ENCODE measurements around the gene RGS14. TPM values are rescaled to one million over a fixed set of nuclear protein-coding genes. Genes with fewer than 3 reads are reported as not detected.

RGS14 gene
- total RNA-seq, 1 experiment from 2014 or later: 9.4 TPM

- ATAC-seq: peak; percentile 12
- Histone ChIP-seq H3K27me3 (ENCODE audit: insufficient read depth, low read length) (no peaks in the 10 kb centered on the region), H3K4me3 (replicated peaks in 1 of 2; ENCODE audit: low read depth in 1 of 2, low read length in 2 of 2) (peak overlapping the region; percentile 82 to 87), H3K9ac (ENCODE audit: low read length) (peak overlapping the region; percentile 87), H3K27ac (ENCODE audit: low read depth, low read length) (peak overlapping the region; percentile 82), H3K36me3 (ENCODE audit: control insufficient read depth in 1 of 2, insufficient read depth in 2 of 2, low read length in 2 of 2) (0 out of 4 replicates have a peak, but pooled peaks cover 0 to 5% of the 10 kb centered on the region in 2 experiments), H2AFZ (ENCODE audit: low read depth, low read length, poor library complexity, severe bottlenecking) (no peak overlapping the region), H3K79me2 (ENCODE audit: insufficient read depth, low read length) (no peaks in the 10 kb centered on the region; the same call in 1 of the 2 replicates), H4K20me1 (ENCODE audit: insufficient read depth) (no peaks in the 10 kb centered on the region), H3K4me1 (ENCODE audit: control insufficient read depth in 1 of 2, insufficient read depth in 2 of 2, low read length in 2 of 2) (peaks cover 18 to 45% of the 10 kb centered on the region in 2 experiments), H3K9me2 (ENCODE audit: insufficient read depth) (no peaks in the 10 kb centered on the region), H3K4me2 (ENCODE audit: low read length) (peak overlapping the region; percentile 79), H3K9me3 (ENCODE audit: control insufficient read depth in 1 of 2, insufficient read depth in 1 of 2, low read depth in 1 of 2, low read length in 2 of 2) (no peaks in the 10 kb centered on the region)
- TF ChIP-seq ELF1 (IDR thresholded peaks at IDR 0.05; ENCODE audit: borderline replicate concordance, low read depth): no peak
- TF ChIP-seq ZFX (IDR thresholded peaks at IDR 0.05): no peak
- no peak for TF ChIP-seq ZBTB33 (IDR thresholded peaks at IDR 0.05; ENCODE audit: extremely low read depth, insufficient replicate concordance, low read length)
- TF ChIP-seq SIN3A (IDR thresholded peaks at IDR 0.05; ENCODE audit: low read depth): no peak
- no peak for TF ChIP-seq YY1 (IDR thresholded peaks at IDR 0.05; ENCODE audit: extremely low read depth, insufficient replicate concordance, low read depth, low read length)
- TF ChIP-seq EGR1 (IDR thresholded peaks at IDR 0.05; ENCODE audit: low read depth): no peak
- TF ChIP-seq JUND (IDR thresholded peaks at IDR 0.05): no peak
- TF ChIP-seq CTCF (IDR thresholded peaks at IDR 0.05 in 2 of 3, conservative IDR thresholded peaks at IDR 0.05 in 1 of 3; ENCODE audit: borderline replicate concordance in 1 of 3, insufficient read depth in 1 of 3, low read depth in 2 of 3, low read length in 2 of 3): no peak
- ChIA-PET RAD21 (ENCODE audit: low non-redundant PET in 1 of 2, low total read pairs in 2 of 2, uncharacterized antibody in 2 of 2, unreplicated experiment in 2 of 2) (no interaction called here), POLR2A (interaction anchor here (1.2 kb wide), 1 partner anchor 59 kb away, joined by 4 read pairs; no protein-coding TSS in a partner anchor), CTCF (interaction anchor here (1.5 kb wide), 1 partner anchor 92 kb away, joined by 4 read pairs; no protein-coding TSS in a partner anchor)
- no peak for DNase-seq (ENCODE audit: low read depth, low spot score)
- BruUV-seq (replicated peaks): no TSS peak
- intact Hi-C loops (cut with micrococcal nuclease): loop anchor here (5.0 kb wide), 1 partner anchor 186 kb away; the partner anchor contains the start of gene PDLIM7
These were observed 46.4 kb upstream of the RGS14 start for GRCh38 chr5:177311392-177311722.

Measured in HCT116 (cell line).